Measurements from ENCODE around the gene ZNF184. TPM values are rescaled to one million over a fixed set of nuclear protein-coding genes. Genes with fewer than 3 reads are reported as not detected.
A peak's percentile ranks its signal among the peaks of the same experiment; 100 is the strongest.

The ZNF184 gene
- 25.8 and 27.4 TPM in 2 replicates for total RNA-seq (2013; cell fraction: nucleolus; rRNA removed)
- total RNA-seq (2014; rRNA removed), result 7.4 and 10.7 TPM in 2 replicates
- 14.5 and 15.1 TPM in 2 replicates for total RNA-seq (2014; rRNA removed; fragmentation: Illumina TruSeq; extraction: Trizol)
- 7.6 and 7.7 TPM in 2 replicates for total RNA-seq (2021)
- polyA plus RNA-seq (2011; ENCODE audit: low read depth), result 3.3 TPM
- 12.0 and 20.5 TPM in 2 replicates for polyA plus RNA-seq (2011; rRNA removed)
- polyA plus RNA-seq (2011; cell fraction: cytosol; rRNA removed), result 4.2 and 4.4 TPM in 2 replicates
- 7.7 and 8.0 TPM in 2 replicates for polyA plus RNA-seq (2011; cell fraction: nucleus; rRNA removed)
- polyA plus RNA-seq (2012), result 3.7 and 6.5 TPM in 2 replicates
- 10.3 and 13.0 TPM in 2 replicates for polyA plus RNA-seq (2014; fragmentation: Illumina TruSeq; extraction: Trizol)
- 1 to 10 TPM; 4.5 to 5.4 TPM for polyA plus RNA-seq (2014; fragmentation: Nextera tagmentation; extraction: Ambion mirVana)
- 2.8 and 4.1 TPM in 2 replicates for polyA plus RNA-seq (2014; rRNA removed)
- polyA plus RNA-seq (2016; fragmentation: Nextera tagmentation; extraction: Ambion mirVana), result 10 to 100 TPM in 1 of 2 experiments, 1 to 10 TPM in 1; 8.9 to 10.6 TPM
- 10.5 and 12.9 TPM in 2 replicates for polyA minus RNA-seq (2011; rRNA and poly(A)+ RNA removed)
- polyA minus RNA-seq (2011; cell fraction: cytosol; rRNA and poly(A)+ RNA removed), result 4.8 and 6.7 TPM in 2 replicates
- 5.1 and 8.3 TPM in 2 replicates for polyA minus RNA-seq (2011; cell fraction: nucleus; rRNA and poly(A)+ RNA removed)
- percentile 84 among the genes with signal in this experiment for Bru-seq, nascent RNA
- BruChase-seq, experiment 1, labeled RNA remaining after a 6-hour chase, result percentile 72 among the genes with signal in this experiment
- percentile 79 among the genes with signal in this experiment for BruChase-seq, experiment 2, labeled RNA remaining after a 2-hour chase
- long read RNA-seq, experiment 1, partial matches to known transcripts, result 0 of 10 reads
- long read RNA-seq, experiment 1, other reads (novel, unspliced or antisense), result 7 of 10 reads
- long read RNA-seq, experiment 2, transcript ZNF184-201 (6 exons, 3,101 nt), result major isoform, 23 of 94 reads
- long read RNA-seq, experiment 2, transcript ZNF184-202 (6 exons, 2,899 nt), result minor isoform, 9 of 94 reads
- long read RNA-seq, experiment 2, partial matches to known transcripts, result 7 of 94 reads
- long read RNA-seq, experiment 2, other reads (novel, unspliced or antisense), result 55 of 94 reads

DNA sequence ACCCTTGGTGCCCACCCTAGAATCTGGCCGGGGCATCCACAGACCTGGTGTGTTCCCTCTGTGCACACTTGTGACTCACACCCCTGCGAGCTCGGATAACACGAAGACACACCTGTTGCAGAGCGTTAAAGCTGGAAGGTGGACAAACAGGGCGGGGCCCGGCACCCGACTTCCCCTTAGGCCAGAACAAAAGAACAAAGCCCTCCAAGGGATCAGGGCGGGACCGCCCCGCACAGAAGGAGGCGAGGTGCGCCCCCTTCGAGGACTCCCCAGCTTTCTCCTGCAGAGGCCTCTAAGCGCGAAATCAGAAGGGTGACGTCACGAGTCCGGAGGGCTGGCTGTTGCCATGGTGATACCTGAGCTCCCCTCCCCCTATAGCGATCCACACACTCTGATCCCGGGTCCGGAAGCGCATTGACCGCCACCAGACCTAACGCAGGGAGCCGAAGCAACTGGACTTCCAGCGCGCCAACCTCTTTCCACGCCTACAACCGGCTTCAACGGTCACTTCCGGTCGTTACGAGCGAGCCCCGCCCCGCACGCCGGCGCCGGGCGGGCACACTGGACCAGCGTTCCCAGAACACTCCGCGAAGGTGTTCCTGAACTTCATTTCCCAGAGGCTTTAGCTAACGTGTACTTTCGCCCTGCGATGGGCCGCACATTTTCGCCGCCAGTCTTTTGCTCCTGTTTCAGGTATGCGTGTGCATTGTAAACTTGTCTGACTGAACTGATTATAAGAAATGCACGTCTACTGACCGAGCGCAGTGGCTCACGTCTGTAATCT lies at the start of gene ZNF184:
Gene ZNF184 (minus strand): TSS at position 489 of the 784 bp plus-strand sequence. CDS start 811 bp downstream, outside the sequence.
- CTCF ChIA-PET, result interaction anchor here (0.8 to 1.7 kb wide), 11 partner anchors 10 to 423 kb away, joined by 3 to 7 read pairs (median 4); no protein-coding TSS in a partner anchor
- no peaks in the 10 kb centered on the region for H4K20me1 ChIP-seq (ENCODE audit: control insufficient read depth, insufficient read depth)
- BruUV-seq (replicated peaks), result no TSS peak
- no peak for TF ChIP-seq ZNF622 (IDR thresholded peaks at IDR 0.05)
- TF ChIP-seq RAD21 (IDR thresholded peaks at IDR 0.05; ENCODE audit: insufficient read depth, low read depth, low read length), result no peak
- peak; percentile 56; the same call in 1 of the 2 replicates for TF ChIP-seq TAF1 (IDR thresholded peaks at IDR 0.05; ENCODE audit: borderline replicate concordance, low read depth, low read length)
- no peak for TF ChIP-seq WRNIP1 (IDR thresholded peaks at IDR 0.05; ENCODE audit: borderline replicate concordance, low read depth, low read length)
- TF ChIP-seq SP1 (IDR thresholded peaks at IDR 0.05; ENCODE audit: low read depth, low read length), result peak; percentile 54
- TF ChIP-seq CBFB (IDR thresholded peaks at IDR 0.05; ENCODE audit: low read depth), result no peak; the same call in 1 of the 2 replicates
- no peak for TF ChIP-seq TCF3 (IDR thresholded peaks at IDR 0.05; ENCODE audit: borderline replicate concordance, insufficient read depth, low read depth, low read length)
- TF ChIP-seq PAX5 (IDR thresholded peaks at IDR 0.05; ENCODE audit: borderline replicate concordance, low read depth, low read length), result peak; percentile 55; the same call in 1 of the 2 replicates
- TF ChIP-seq, protein P1, sequence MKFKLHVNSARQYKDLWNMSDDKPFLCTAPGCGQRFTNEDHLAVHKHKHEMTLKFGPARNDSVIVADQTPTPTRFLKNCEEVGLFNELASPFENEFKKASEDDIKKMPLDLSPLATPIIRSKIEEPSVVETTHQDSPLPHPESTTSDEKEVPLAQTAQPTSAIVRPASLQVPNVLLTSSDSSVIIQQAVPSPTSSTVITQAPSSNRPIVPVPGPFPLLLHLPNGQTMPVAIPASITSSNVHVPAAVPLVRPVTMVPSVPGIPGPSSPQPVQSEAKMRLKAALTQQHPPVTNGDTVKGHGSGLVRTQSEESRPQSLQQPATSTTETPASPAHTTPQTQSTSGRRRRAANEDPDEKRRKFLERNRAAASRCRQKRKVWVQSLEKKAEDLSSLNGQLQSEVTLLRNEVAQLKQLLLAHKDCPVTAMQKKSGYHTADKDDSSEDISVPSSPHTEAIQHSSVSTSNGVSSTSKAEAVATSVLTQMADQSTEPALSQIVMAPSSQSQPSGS (IDR thresholded peaks at IDR 0.05; ENCODE audit: low read length), result peak; percentile 39; the same call in 1 of the 2 replicates
- TF ChIP-seq NR2C1 (IDR thresholded peaks at IDR 0.05), result peak; percentile 56
- TF ChIP-seq, protein P2, sequence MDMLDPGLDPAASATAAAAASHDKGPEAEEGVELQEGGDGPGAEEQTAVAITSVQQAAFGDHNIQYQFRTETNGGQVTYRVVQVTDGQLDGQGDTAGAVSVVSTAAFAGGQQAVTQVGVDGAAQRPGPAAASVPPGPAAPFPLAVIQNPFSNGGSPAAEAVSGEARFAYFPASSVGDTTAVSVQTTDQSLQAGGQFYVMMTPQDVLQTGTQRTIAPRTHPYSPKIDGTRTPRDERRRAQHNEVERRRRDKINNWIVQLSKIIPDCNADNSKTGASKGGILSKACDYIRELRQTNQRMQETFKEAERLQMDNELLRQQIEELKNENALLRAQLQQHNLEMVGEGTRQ (IDR thresholded peaks at IDR 0.05; ENCODE audit: borderline replicate concordance, low read depth, low read length), result no peak
- peak in 1 of 2 experiments; percentile 39; a peak in 2 of 4 replicates for TF ChIP-seq BHLHE40 (IDR thresholded peaks at IDR 0.05; ENCODE audit: borderline replicate concordance in 1 of 2, low read depth in 2 of 2, low read length in 1 of 2)
- TF ChIP-seq SMAD5 (IDR thresholded peaks at IDR 0.05; ENCODE audit: low read depth), result peak; percentile 69; the same call in 1 of the 2 replicates
- TF ChIP-seq TARDBP (IDR thresholded peaks at IDR 0.05; ENCODE audit: borderline replicate concordance), result peak; percentile 82; the same call in 1 of the 2 replicates
- TF ChIP-seq SIX5 (IDR thresholded peaks at IDR 0.05; ENCODE audit: low read depth, low read length, severe bottlenecking), result peak; percentile 75
- peak; percentile 61; the same call in 1 of the 2 replicates for TF ChIP-seq YY1 (IDR thresholded peaks at IDR 0.05; ENCODE audit: low read depth, low read length)

More for the DNA sequence above, at the start of gene ZNF184:
- in situ Hi-C loops (cut with MboI) (loop anchor here (10.0 kb wide), 2 partner anchors 422 to 1148 kb away; a partner anchor contains a TSS), intact Hi-C loops (cut with micrococcal nuclease; ENCODE audit: unreplicated experiment) (loop anchor here (2.0 to 10.0 kb wide), 3 partner anchors 284 to 1148 kb away; a partner anchor contains a TSS)
- Histone ChIP-seq H3K27me3 (replicated peaks in 1 of 2; ENCODE audit: control insufficient read depth in 2 of 2, insufficient read depth in 2 of 2, low read length in 1 of 2) (no peaks in the 10 kb centered on the region), H3K9ac (ENCODE audit: control insufficient read depth, insufficient read depth, low read length) (peak within 1 kb of the TSS; percentile 82), H3K4me2 (ENCODE audit: control insufficient read depth, insufficient read depth) (peak within 1 kb of the TSS; percentile 77), H3K79me2 (ENCODE audit: control insufficient read depth, insufficient read depth, low read length) (peaks cover 31% of the 10 kb centered on the region), H3K9me3 (replicated peaks; ENCODE audit: control insufficient read depth, insufficient read depth, low read length) (no peaks in the 10 kb centered on the region; the same call in 2 of the 3 replicates), H3K4me1 (ENCODE audit: control insufficient read depth, insufficient read depth, low read length) (0 out of 2 replicates have a peak, but pooled peaks cover 3% of the 10 kb centered on the region), H2AFZ (ENCODE audit: control insufficient read depth, low read depth, low read length) (peak within 1 kb of the TSS; percentile 95), H3K27ac (ENCODE audit: control insufficient read depth, insufficient read depth) (peak within 1 kb of the TSS; percentile 85), H3K36me3 (ENCODE audit: control insufficient read depth in 2 of 2, insufficient read depth in 2 of 2, low read length in 1 of 2) (no peaks in the 10 kb centered on the region; a peak in 1 of 4 replicates), H3K4me3 (peak within 1 kb of the TSS; percentile 97)
- peak; percentile 91 for ATAC-seq
- DNase-seq (ENCODE audit: low read depth, low spot score), result peak; percentile 89
- ChIA-PET POLR2A (interaction anchor here (0.6 to 1.1 kb wide), 3 partner anchors 15 to 418 kb away, joined by 3 to 5 read pairs (median 4); a partner anchor contains a TSS), RAD21 (ENCODE audit: unreplicated experiment) (interaction anchor here (0.6 to 1.0 kb wide), 2 partner anchors 215 to 1256 kb away, joined by 3 read pairs; no protein-coding TSS in a partner anchor), SMC1A (ENCODE audit: uncharacterized antibody, unreplicated experiment) (interaction anchor here (0.8 to 1.3 kb wide), 5 partner anchors 26 to 339 kb away, joined by 3 to 5 read pairs (median 3); no protein-coding TSS in a partner anchor)
- FAIRE-seq, result peak; percentile 68
- WGBS (ENCODE audit: insufficient coverage, insufficient replicate concordance, low lambda C conversion rate, missing lambda C conversion rate), result under 1% methylated on average over 56 of the region's 56 CpGs

Measured in GM12878 (cell line).